DMS79 (cell line): ENCODE measurements around the gene SPATA24.
"Not testable (repeated sequence)": the region's sequence is repeated elsewhere in the genome, so short reads cannot be mapped to it uniquely, and the experiment has no call there.

ENCODE experiments used
- DNase-seq: peaks from one replicate; lab custom pipeline; 2025; lab: John Stamatoyannopoulos, UW

SPATA24 gene

DNA sequence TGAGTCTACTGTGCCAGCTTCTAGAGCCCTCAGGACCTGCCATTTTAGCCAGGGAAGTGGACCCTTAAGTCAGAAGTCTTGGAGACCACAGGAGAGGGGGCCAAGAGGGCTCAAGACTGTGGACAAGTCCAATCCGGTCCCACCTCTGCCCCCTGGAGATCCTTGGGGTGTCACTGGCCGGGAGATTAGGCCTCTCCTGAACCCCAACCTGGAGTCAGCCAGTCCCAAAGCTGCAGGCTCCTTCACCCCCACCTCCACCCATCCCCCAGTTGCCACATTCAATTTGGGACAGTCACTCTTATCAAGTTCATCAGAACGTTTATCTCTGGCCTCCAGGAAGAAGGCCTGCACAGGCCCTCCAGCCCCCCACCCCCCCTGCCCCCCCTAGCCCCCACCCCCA, 21.1 kb downstream of the SPATA24 start:
- DNase-seq: no peak

DNA sequence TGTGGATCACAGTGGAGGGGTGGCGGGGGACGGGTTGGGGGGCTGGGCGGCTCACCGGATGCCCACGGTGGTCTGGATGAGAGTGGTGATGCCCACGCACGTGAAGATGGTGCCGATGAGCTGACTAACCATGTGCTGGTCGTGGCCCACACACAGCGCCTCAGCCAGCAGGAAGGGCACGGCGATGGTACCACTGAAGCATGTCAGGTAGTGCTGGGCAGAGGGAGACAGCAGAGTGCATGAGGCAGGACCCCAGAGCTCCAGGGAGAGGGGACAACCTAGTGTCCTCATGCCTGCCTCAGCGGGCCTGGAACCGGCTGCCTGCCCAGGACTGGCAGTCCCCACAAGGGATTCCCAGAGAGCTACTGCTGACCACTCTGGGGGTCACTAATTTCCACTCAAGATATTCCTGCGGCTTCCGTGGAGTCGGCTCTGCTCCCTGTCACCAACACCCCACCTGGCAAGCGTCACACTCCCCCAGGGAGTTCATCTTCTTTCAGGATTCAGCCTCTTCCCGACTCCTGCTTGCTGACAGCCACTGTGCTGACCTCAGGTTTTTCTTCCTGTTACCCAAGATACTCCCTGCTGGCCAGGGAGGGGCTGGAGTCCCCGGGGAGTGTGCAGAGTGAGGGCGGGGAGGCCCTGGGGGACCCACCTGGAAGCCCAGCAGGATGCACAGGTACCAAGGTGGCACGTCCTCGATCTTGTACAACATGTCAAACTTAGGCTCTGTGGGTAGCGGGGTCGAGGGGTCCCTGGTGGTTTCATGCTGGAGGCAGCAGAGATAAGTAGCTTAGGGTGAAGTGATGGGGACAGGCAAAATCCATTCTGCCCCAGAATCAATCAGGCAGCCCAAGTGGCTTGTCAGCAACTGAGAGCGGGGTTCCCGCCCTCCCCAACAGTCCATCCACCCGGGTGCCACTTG, 21.8 kb downstream of the SPATA24 start:
- DNase-seq: no peak

DNA sequence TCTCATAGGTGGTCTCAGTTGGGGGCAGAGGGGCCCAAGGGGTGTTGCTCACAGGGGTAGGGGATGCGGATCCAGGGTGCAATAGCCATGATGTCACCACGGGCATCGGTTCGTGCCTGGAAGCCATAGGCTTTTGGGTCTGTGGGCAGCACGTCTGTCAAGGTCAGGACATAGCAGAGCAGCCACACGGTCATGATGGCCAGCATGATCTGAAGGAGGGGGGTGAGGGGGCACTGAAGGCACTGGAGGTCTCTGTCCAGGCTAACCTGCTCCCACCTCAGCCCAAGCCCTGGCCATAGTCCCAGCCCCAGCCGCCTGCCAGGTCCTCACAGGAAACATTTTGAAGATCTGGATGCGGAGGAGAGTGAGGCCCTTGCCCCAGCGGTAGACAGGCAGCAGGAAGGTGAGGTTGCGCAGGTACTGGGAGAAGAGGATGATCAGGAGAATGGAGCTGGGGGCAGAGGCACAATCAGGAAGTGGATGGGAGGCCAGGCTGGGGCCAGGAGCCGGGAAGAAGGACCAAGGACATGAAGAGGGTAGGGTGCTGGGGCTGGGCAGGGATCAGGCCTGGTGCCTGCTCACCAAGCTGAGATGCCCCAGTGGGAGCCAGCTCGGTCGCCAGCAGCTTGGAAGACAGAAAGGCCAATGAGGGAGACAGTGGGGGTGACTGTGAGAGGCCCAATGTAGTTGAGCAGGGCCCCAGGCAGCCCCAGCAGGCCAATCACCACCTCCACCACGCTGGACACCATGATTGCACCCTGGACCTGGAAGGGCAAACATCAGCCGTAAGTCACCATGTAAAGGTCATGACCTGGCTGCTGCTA, 24.1 kb downstream of the SPATA24 start:
- no peak for DNase-seq

DNA sequence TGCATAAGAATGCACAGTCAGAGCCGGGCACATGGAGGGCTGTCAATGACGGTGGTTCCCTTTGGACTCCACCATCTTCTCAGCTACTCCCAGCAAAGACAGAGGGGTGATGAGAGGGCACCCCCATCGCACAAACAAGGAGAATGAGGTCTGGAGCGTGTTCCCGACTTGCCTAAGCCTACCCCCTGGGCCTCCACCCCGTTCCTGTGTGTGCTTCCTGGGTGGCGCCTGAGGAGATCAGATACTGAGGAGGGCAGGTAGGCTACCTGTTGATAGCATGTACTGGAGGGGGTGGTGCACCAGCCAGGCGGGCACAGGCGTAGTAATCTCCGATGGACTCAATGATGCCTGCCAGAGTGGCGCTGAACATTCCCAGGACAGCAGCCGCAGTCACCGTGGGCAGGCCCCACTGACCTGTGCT, 24.9 kb downstream of the SPATA24 start:
- DNase-seq: no peak

DNA sequence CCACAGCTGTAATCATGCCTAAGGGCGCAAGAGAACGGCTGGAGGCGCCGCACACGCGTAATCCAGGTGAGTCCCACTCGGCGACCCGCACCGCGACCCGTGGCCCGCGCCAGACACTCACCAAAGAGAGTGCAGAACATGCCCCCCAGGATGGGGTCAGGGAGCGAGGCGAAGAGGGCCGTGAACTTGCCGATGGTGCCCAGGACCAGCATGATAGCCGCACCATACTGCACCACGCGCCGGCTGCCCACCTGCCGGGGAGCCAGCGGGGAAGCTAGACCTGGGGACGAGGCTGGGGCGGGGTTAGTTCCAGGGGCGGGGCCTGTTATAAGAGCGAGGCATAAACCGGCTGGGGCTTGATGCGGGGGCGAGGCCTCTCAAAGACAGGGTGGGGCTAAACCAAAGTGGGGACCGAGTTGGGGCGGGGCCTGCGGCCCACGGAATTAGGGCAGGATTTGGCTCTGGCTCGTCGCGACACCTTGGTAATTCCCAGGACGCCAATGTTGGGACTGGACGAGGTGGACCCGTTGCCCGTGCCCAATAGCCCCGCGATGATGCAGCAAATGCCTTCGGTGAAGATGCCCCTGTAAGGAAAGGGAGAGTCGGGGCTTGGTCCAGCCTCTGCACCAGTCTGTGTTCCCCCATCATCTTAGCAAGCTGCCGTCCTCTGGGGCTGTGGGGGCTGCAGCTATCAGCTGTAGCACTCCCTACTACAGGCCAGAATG, 25.6 kb downstream of the SPATA24 start:
- no peak for DNase-seq

DNA sequence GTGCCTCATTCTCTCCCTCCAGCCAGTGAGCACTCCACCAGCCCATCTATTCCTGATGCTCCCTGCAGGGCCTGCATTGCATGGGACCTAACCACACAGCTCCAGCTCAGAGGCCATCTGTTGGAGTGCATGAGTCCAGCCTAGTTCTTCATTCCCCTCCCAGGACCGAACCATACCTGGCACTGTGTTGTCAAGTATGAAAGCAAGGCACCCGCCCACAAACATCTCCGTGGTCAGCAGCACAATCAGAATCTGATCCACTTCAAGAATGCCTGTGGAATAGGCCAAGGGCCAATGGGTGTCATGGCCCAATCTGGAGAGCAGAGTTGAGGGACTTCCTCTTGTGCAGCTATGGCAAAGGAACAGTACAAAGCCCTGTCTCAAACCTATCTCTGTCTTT, 26.7 kb downstream of the SPATA24 start:
- no peak for DNase-seq

DNA sequence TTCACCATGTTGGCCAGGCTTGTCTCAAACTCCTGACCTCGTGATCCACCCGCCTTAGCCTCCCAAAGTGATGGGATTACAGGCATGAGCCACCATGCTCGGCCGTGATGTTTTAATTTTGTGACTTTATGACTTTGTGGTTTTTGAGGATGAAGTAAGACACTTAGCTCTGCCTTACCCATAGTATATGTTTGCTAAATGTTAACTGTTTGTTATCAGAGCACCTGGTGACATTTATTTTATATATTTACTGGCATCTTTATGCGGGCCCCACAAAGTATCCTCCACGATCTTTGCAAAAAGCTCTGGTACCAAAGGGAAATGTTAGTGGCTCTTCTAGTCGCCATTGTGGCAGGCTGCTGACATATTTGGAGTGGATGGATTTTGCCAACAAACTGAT, 27.5 kb downstream of the SPATA24 start:
- DNase-seq: no peak

DNA sequence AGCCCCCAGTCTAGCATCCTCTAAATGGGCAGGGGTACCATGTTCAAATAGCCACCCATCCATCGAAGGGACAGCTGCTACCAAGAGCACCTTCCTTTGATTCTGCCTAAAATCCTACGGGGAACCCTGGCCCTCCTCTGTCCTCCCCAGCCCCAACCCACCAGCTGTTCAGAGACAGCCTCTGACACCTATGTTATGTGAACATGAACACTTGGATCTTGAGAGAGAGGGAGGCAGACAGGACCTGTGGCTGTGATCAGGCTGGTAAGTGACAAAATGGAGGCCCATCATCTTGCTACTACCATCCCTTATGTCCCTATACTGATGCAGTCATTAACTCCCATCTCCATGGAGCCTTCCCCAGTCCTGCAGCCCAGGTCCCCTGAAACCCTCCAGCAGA, 29.0 kb downstream of the SPATA24 start:
- no peak for DNase-seq

DNA sequence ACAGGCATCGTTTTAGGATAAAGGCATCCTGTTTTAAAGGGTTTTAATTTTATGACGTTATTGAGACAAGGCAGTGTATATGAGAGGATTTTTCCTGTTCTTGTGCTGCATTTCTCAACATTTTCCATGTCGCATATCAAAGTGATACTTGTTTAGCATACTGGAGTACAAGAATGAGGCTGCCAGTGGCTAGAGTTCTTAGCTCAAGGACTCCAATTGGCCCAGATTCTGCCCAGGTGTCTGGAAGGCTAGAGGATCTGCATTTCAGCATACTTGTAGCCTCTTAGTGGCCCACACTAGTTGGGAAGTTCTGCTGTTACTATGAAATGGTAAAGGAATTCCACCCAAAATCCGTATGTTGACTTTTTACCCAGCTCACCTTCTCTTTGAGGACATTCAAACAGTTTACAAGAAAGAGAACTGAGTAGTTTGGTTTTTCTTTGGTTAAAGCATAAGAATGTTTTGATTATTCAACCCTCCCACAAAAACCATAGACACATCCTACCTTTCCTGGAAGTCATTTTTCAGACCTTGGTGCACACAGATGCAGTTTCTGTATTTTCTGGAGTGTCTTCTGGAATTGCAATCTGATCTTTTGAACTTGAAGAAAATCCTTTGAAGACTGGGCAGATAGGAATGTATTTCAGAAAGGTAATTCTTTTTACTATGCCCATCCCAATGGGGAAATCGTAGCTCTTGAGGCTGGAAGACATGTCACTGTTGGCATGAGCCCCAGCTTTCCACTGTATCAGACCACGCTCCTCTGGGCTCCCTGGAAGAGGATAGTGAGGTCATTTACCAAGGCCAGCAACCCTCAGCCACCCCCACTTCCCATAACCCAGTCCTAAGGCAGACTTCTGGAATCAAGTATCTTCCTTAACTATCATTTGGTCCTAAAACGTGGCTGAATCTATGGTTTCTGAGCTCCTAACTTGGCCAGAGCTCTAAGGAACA, 32.1 kb downstream of the SPATA24 start:
- no peak for DNase-seq

DNA sequence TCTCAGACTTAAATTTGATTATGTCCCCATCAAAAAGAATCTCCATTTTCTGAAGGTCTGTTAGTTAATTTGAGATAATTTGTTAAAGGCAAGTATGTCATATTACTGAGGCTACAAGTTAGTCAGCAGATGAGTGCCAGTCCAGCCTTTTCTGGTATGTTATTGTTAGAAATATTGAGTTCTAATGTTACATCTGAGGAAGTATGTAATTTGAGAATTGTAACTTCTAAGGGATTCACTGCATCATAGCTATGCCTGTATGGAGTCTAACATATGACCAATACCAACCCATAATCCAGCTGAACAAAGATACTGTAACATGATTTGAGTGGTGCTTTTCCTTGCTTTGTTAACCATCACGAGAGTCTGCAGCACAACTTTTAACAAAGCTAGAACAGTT, 34.7 kb downstream of the SPATA24 start:
- DNase-seq: no peak

DNA sequence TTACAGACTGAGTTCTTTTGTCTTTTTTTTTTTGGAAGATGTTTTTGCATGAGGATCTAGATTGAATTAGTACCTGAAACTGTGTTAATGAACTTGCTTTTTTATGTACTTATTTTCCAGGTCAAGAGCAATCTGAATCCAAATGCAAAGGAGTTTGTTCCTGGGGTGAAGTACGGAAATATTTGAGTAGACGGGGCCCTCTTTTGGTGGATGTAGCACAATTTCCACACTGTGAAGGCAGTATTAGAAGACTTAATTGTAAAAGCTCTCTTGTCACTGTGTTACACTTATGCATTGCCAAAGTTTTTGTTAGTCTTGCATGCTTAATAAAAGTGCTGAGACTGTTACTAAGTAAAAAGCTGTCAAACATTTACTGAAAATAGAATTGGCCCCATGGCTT, 35.3 kb downstream of the SPATA24 start:
- no peak for DNase-seq

DNA sequence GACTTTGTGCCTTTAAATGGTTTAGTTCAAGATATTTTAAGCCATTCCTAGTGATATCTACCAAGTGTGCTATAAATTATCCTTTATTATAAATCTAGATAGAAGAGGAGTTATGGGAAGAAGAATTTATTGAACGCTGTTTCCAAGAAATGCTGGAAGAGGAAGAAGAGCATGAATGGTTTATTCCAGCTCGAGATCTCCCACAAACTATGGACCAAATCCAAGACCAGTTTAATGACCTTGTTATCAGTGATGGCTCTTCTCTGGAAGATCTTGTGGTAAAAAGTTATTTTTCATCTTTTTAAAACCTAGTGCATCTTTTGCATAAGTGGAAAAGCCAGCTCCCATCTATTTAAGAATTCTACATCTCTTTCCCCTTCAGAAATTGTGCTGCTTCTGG, 39.4 kb downstream of the SPATA24 start:
- no peak for DNase-seq

DNA sequence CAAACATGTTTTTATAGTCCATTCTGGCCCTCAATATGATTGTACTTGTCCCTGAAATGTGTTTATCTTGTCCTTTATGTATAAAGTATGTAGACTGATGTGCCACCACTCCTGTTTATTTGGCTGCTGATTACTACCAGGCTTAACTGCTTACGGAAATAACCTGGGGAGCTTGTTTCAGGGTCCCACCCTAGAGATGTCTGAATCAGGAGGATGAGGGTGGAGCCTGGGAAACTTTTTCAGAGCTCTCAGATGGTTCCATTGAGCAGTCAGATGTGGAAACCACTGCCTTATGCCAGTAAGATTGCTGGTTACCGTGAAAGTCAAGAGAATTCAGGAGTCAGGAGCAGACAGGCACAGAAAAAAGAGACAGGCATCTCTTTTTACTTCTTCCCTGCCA, 40.0 kb downstream of the SPATA24 start:
- no peak for DNase-seq

DNA sequence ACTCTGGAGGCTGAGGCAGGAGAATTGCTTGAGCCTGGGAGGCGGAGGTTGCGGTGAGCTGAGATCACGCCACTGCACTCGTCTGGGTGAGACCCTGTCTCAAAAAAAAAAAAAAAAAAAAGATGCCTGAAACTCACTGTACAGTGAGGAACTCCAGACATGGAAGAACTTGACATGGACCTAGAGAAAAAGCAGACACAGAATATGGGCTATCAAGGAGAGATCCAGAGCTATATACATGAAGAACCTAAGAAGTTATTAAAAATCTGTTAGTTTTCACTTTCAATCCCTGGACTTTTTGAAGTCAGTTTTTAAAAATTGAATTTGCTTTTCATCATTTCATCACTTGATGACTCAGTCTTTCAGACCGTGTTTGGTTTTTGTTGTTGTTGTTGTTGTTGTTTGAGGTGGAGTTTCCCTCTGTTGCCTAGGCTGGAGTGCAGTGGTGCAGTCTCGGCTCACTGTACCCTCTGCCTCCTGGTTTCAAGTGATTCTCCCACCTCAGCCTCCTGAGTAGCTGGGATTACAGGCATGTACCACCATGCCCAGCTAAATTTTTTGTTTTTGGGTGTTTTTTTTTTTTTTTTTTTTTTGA, 42.0 kb downstream of the SPATA24 start:
- DNase-seq: no peak

DNA sequence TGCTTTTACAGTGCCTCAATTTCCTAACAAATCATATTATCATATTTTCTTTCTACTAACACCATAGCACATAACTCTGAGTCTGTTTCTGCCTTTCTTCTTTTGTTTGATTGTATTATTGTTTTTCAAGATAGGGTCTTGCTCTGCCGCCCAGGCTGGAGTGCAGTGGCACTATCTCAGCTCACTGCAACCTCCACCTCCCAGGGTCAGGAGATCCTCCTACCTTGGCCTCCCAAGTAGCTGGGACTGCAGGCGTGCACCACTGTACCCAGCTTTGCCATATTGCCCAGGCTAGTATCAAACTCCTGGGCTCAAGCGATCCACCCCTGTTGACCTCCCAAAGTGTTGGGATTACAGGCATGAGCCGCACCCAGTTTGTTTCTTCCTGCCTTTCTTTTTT, 43.5 kb downstream of the SPATA24 start:
- no peak for DNase-seq

DNA sequence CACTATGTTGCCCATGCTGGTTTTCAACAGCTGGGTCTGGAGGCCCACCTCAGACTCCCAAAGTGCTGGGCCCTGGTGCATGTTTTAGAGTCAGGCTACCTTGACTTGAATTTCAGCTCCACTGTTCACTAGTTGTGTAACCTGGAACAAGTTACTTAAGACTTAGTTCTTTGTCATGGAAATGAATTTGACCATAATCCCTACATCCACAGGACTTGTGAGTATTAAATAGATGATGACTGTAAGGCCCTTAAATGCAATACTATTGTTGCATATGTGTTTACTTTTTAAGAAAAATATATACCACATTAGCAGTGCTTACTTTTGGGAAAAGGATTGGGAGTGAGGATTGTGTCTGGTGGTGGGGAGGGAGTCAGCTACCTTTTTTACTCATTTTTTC, 45.8 kb downstream of the SPATA24 start:
- DNase-seq: no peak

DNA sequence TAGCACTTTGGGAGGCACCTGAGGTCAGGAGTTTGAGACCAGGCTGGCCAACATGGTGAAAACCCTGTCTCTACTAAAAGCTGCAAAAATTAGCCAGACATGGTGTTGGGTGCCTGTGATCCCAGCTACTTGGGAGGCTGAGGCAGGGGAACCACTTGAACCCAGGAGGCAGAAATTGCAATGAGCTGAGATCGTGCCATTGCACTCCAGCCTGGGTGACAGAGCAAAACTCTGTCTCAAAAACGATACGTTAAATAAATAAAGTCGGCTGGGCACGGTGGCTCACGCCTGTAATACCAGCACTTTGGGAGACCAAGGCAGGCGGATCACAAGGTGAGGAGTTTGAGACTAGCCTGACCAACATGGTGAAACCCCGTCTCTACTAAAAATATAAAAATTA, 48.0 kb downstream of the SPATA24 start:
- DNase-seq: not testable (repeated sequence)

DNA sequence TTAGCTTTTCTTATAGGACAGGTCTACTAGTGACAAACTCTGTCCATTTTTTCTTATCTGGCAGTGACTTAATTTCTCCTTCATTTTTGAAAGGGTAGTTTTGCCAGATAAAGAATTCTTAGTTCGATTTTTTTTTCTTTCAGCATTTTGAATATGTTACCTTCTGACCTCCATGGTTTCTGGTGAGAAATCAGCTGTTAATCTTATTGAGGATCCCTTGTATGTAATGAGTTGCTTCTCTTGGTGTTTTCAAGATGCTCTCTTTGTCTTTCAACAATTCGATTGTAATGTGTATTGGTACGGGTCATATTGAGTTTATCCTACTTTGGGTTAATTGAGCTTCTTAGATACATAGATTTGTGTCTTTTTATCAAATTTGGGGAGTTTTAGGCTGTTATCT, 49.7 kb downstream of the SPATA24 start:
- no peak for DNase-seq

DNA sequence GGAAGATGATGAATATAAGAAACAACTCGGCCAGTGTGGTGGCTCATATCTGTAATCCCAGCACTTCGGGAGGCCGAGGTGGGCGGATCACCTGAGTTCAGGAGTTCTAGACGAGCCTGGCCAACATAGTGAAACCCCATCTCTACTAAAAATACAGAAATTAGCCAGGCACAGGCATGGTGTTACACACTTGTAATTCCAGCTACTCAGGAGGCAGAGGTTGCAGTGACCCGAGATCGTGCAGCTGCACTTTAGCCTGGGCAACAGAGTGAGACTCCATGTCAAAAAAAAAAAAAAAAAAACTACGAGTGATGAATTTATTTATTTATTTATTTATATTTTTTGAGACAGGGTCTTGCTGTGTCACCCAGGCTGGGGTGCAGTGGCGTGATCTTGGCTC, 56.0 kb downstream of the SPATA24 start:
- DNase-seq: not testable (repeated sequence)
